H1 (cell line): ENCODE results near the gene DHCR24. TPM values are rescaled to one million over a fixed set of nuclear protein-coding genes. Genes with fewer than 3 reads are reported as not detected.

ENCODE experiments used
- CTCF ChIA-PET: fragments of 300-600 bp; sonication (Branson Sonifier 250); formaldehyde crosslinking; loops from one replicate; lab custom pipeline; 2021; ENCODE audit not compliant: partially characterized antibody; lab: Charles Lee
- POLR2A ChIA-PET: fragments of 300-600 bp; sonication (Branson Sonifier 250); formaldehyde crosslinking; loops from one replicate; lab custom pipeline; 2021; ENCODE audit warnings: inconsistent platforms; ENCODE audit not compliant: partially characterized antibody; lab: Charles Lee
- DNase-seq, 2 experiments: peaks; one replicate each; pipeline versions ENCODE4 v3.0.0 to v3.0.0-alpha.2; 2010 to 2022; ENCODE audit warnings: low spot score in 2 of 2, low read depth in 1 of 2, mixed read lengths in 1 of 2
- FAIRE-seq: peaks from 2 replicates; lab custom pipeline; 2011; peaks lifted over from hg19 to GRCh38; lab: Jason Lieb, UNC
- H2AFZ ChIP-seq: 2 replicates; pipeline ENCODE4 v1.8.1; 2012; ENCODE audit warnings: low read length, inconsistent platforms
- H2AK5ac ChIP-seq: 2 replicates; pipeline ENCODE4 v1.6.1; 2013; ENCODE audit warnings: low read depth, low read length
- H2BK120ac ChIP-seq: replicated peaks from 2 replicates; pipeline ENCODE3; 2013; ENCODE audit warnings: low read depth, low read length, inconsistent platforms
- H2BK12ac ChIP-seq: 2 replicates; pipeline ENCODE4 v1.6.1; 2013; ENCODE audit warnings: low read depth, low read length
- H2BK15ac ChIP-seq: 2 replicates; pipeline ENCODE4 v1.6.1; 2013; ENCODE audit warnings: low read length
- H2BK20ac ChIP-seq: 2 replicates; pipeline ENCODE4 v1.6.1; 2013; ENCODE audit warnings: low read length
- H2BK5ac ChIP-seq: 2 replicates; pipeline ENCODE4 v1.6.1; 2013; ENCODE audit warnings: low read depth, low read length
- H3K14ac ChIP-seq: 2 replicates; pipeline ENCODE4 v1.6.1; 2013; ENCODE audit warnings: inconsistent platforms; ENCODE audit not compliant: insufficient read length
- H3K18ac ChIP-seq: 2 replicates; pipeline ENCODE4 v1.6.1; 2013; ENCODE audit warnings: low read length; ENCODE audit errors: extremely low read depth
- H3K23ac ChIP-seq: 2 replicates; pipeline ENCODE4 v1.6.1; 2013; ENCODE audit warnings: inconsistent platforms; ENCODE audit not compliant: insufficient read length
- H3K23me2 ChIP-seq: 2 replicates; pipeline ENCODE4 v1.6.1; 2013; ENCODE audit warnings: low read depth, low read length
- H3K27ac ChIP-seq: 2 replicates; pipeline ENCODE4 v1.6.1; 2011; ENCODE audit warnings: low read depth, low read length, inconsistent platforms
- H3K27me3 ChIP-seq, 4 experiments: replicated peaks in 1 of 4; 1 replicate in 1 of 4; 2 replicates in 3 of 4; pipeline versions ENCODE4 v1.6.1 to v1.8.1; 2011 to 2013; ENCODE audit warnings: low read length in 3 of 4, mild to moderate bottlenecking in 3 of 4, inconsistent platforms in 2 of 4, mixed read lengths in 2 of 4, moderate library complexity in 1 of 4; ENCODE audit not compliant: control insufficient read depth in 3 of 4, insufficient read depth in 3 of 4; ENCODE audit errors: extremely low read depth in 1 of 4
- H3K36me3 ChIP-seq, 4 experiments: 2 replicates each; pipeline versions ENCODE4 v1.6.1 to v1.8.1; 2011 to 2013; ENCODE audit warnings: mild to moderate bottlenecking in 4 of 4, low read length in 3 of 4, moderate library complexity in 2 of 4, control low read depth in 1 of 4, inconsistent platforms in 1 of 4; ENCODE audit not compliant: insufficient read depth in 4 of 4, control insufficient read depth in 2 of 4
- H3K4ac ChIP-seq: replicated peaks from 2 replicates; pipeline ENCODE3; 2013; ENCODE audit warnings: low read length, low read depth, mixed read lengths, inconsistent platforms; ENCODE audit not compliant: insufficient read length
- H3K4me1 ChIP-seq, 4 experiments: replicated peaks in 1 of 4; 1 replicate in 1 of 4; 2 replicates in 3 of 4; pipeline versions ENCODE4 v1.6.1 to v1.8.1; 2011 to 2013; ENCODE audit warnings: low read length in 3 of 4, inconsistent platforms in 2 of 4, mixed read lengths in 1 of 4; ENCODE audit not compliant: insufficient read depth in 4 of 4, control insufficient read depth in 3 of 4
- H3K4me2 ChIP-seq, 2 experiments: 2 replicates each; pipeline versions ENCODE4 v1.6.1 to v1.8.1; 2011 to 2013; ENCODE audit warnings: low read depth in 2 of 2, low read length in 2 of 2, control low read depth in 1 of 2, inconsistent platforms in 1 of 2, mild to moderate bottlenecking in 1 of 2; ENCODE audit not compliant: insufficient read depth in 1 of 2
- H3K4me3 ChIP-seq, 4 experiments: fragments of 200-600, 300-600 bp in 1 of 4; sonication (generic), shearing (Covaris generic), sonication (Bioruptor Twin) in 1 of 4; 2 replicates each; pipeline versions ENCODE4 v1.5.1 to v1.8.1; 2011 to 2016; ENCODE audit warnings: low read length in 4 of 4, low read depth in 3 of 4, control low read depth in 2 of 4, inconsistent platforms in 2 of 4, mild to moderate bottlenecking in 2 of 4, mixed read lengths in 1 of 4, moderate library complexity in 1 of 4; ENCODE audit not compliant: insufficient read depth in 2 of 4; ENCODE audit errors: extremely low read depth in 1 of 4
- H3K56ac ChIP-seq: replicated peaks from 2 replicates; pipeline ENCODE3; 2013; ENCODE audit warnings: low read depth, mild to moderate bottlenecking, mixed read lengths, low read length, inconsistent platforms; ENCODE audit not compliant: insufficient read length
- H3K79me1 ChIP-seq: 2 replicates; pipeline ENCODE4 v1.6.1; 2013; ENCODE audit warnings: low read depth, low read length, control low read depth
- H3K79me2 ChIP-seq, 2 experiments: 2 replicates each; pipeline versions ENCODE4 v1.6.1 to v1.8.1; 2012 to 2013; ENCODE audit warnings: low read length in 2 of 2, mild to moderate bottlenecking in 2 of 2, inconsistent platforms in 1 of 2; ENCODE audit not compliant: insufficient read depth in 2 of 2, control insufficient read depth in 1 of 2
- H3K9ac ChIP-seq, 4 experiments: replicated peaks in 1 of 4; 1 replicate in 1 of 4; 2 replicates in 3 of 4; pipeline versions ENCODE4 v1.6.1 to v1.8.1; 2011 to 2013; ENCODE audit warnings: low read depth in 3 of 4, low read length in 3 of 4, control low read depth in 2 of 4, mild to moderate bottlenecking in 2 of 4, moderate library complexity in 2 of 4, inconsistent platforms in 1 of 4; ENCODE audit errors: extremely low read depth in 1 of 4
- H3K9me3 ChIP-seq, 2 experiments: 2 replicates each; pipeline versions ENCODE4 v1.6.1 to v1.8.1; 2012 to 2013; ENCODE audit warnings: mild to moderate bottlenecking in 2 of 2, moderate library complexity in 2 of 2, control low read depth in 1 of 2, inconsistent platforms in 1 of 2, low read depth in 1 of 2, low read length in 1 of 2, mixed read lengths in 1 of 2; ENCODE audit not compliant: insufficient read depth in 2 of 2
- H4K20me1 ChIP-seq, 2 experiments: replicated peaks in 1 of 2; 2 replicates each; pipeline versions ENCODE3 to v1.8.1; 2011 to 2013; ENCODE audit warnings: inconsistent platforms in 2 of 2, low read length in 2 of 2, mild to moderate bottlenecking in 1 of 2; ENCODE audit not compliant: insufficient read depth in 2 of 2, control insufficient read depth in 1 of 2
- H4K5ac ChIP-seq: 2 replicates; pipeline ENCODE4 v1.6.1; 2013; ENCODE audit warnings: low read length, low read depth, mixed read lengths, inconsistent platforms; ENCODE audit not compliant: insufficient read length
- H4K8ac ChIP-seq: 2 replicates; pipeline ENCODE4 v1.8.0; 2013; ENCODE audit warnings: mild to moderate bottlenecking, moderate library complexity, low read length, inconsistent platforms; ENCODE audit not compliant: insufficient read depth; ENCODE audit errors: extremely low read depth
- H4K91ac ChIP-seq: replicated peaks from 2 replicates; pipeline ENCODE3; 2013; ENCODE audit warnings: low read length, mixed read lengths, inconsistent platforms; ENCODE audit not compliant: insufficient read length
- GABPA ChIP-seq: IDR thresholded peaks from 2 replicates; pipeline ENCODE4 v1.6.1; 2011; ENCODE audit warnings: mild to moderate bottlenecking, low read length, moderate library complexity, borderline replicate concordance; ENCODE audit not compliant: insufficient read depth
- GTF2F1 ChIP-seq: IDR thresholded peaks from 2 replicates; pipeline ENCODE4 v1.6.1; 2012; ENCODE audit warnings: low read depth, low read length, improper control_type of control experiment, borderline replicate concordance
- JUND ChIP-seq: IDR thresholded peaks from 2 replicates; pipeline ENCODE4 v1.6.1; 2011; ENCODE audit warnings: mild to moderate bottlenecking, improper control_type of control experiment, low read length
- NANOG ChIP-seq: IDR thresholded peaks from 2 replicates; pipeline ENCODE4 v1.6.1; 2011; ENCODE audit warnings: low read length, low read depth, mild to moderate bottlenecking, inconsistent platforms; ENCODE audit not compliant: insufficient read depth, poor library complexity, severe bottlenecking
- SAP30 ChIP-seq: fragments of 300-600 bp; sonication (generic); IDR thresholded peaks from 2 replicates; pipeline ENCODE4 v1.7.1; 2012; ENCODE audit warnings: low read length, moderate library complexity, mild to moderate bottlenecking, inconsistent platforms; ENCODE audit not compliant: insufficient read depth, insufficient replicate concordance
- SIRT6 ChIP-seq: IDR thresholded peaks from one replicate; pipeline ENCODE4 v1.7.1; 2012; ENCODE audit warnings: low read length, inconsistent platforms
- SP1 ChIP-seq: IDR thresholded peaks from 2 replicates; pipeline ENCODE4 v1.6.1; 2011; ENCODE audit warnings: low read depth, low read length
- SUZ12 ChIP-seq: fragments of 200-600 bp; sonication (generic); IDR thresholded peaks from 2 replicates; pipeline ENCODE4 v1.6.1; 2012; ENCODE audit warnings: mild to moderate bottlenecking, inconsistent platforms, low read length, moderate library complexity, mixed read lengths
- TAF7 ChIP-seq: optimal IDR thresholded peaks from 2 replicates; pipeline ENCODE3; 2011; ENCODE audit warnings: low read depth, mild to moderate bottlenecking, inconsistent platforms, low read length, moderate library complexity, borderline replicate concordance
- WGBS, 2 experiments: shearing (Covaris generic) in 1 of 2; methylation state at CpG; one replicate each; pipeline versions ENCODE4 v1.1.6 to v1.1.7; 2013 to 2015; ENCODE audit warnings: low lambda C conversion rate in 2 of 2, mixed read lengths in 2 of 2, inconsistent platforms in 1 of 2, low coverage in 1 of 2, missing lambda C conversion rate in 1 of 2; ENCODE audit not compliant: insufficient replicate concordance in 2 of 2, insufficient coverage in 1 of 2, insufficient read length in 1 of 2; ENCODE audit errors: extremely low coverage in 1 of 2, missing lambda C conversion rate in 1 of 2; 5-methylcytosine and 5-hydroxymethylcytosine counted together
- polyA plus RNA-seq, 7 experiments: library from polyadenylated mRNA; depleted of rRNA in 3 of 7; stranded (reverse) in 5 of 7; unstranded in 2 of 7; fragments of >200 nt in 5 of 7; fragments of 200-250 nt in 2 of 7; gene quantifications; 1 replicate in 5 of 7; 2 replicates in 1 of 7; 4 replicates in 1 of 7; pipeline versions ENCODE4 v1.2.1 to v1.2.3, GENCODE V29; 2011 to 2013; ENCODE audit warnings: missing spikeins in 2 of 7, mixed read lengths in 2 of 7
- total RNA-seq: library from RNA; stranded (reverse); fragmentation: NEBNext Ultra II Directional; extraction: Animal tissue kit (Norgen Biotek cat#: 25700); gene quantifications from 2 replicates; pipeline ENCODE4 v1.2.1, GENCODE V29; 2021

DHCR24 gene
- total and polyA plus RNA-seq, 2 of the 8 experiments (the other 6 are each of a cell fraction or from before 2014, with no cell fraction given): 370 to 419 TPM

DNA sequence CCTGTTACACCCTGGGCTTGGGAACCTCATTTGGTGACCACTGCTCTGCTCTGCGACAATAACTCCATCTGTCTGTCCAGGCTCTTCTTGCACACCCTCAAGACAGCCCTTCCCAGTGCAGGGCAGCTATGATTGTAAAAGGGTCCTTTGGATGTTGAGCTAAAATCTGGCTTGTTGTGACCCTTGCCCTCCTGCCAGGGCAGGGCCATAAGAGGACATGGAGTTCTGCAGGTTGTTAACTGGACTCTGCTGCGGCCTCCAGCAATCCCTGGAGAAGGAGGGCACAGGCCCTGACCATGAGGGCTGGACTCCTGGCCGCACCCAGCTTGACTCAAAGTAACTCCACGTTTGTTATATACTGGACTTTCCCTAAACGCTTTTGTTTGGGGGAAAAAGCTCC, 41.2 kb downstream of the DHCR24 start:
- Histone ChIP-seq H4K91ac (no peak overlapping the region), H3K18ac (no peak overlapping the region), H3K14ac (no peak overlapping the region), H4K8ac (no peak overlapping the region), H3K9me3 (0 out of 4 replicates have a peak, but pooled peaks cover 0 to 3% of the 10 kb centered on the region in 2 experiments), H3K4me1 (no peaks in the 10 kb centered on the region), H4K5ac (no peak overlapping the region), H3K79me2 (no peaks in the 10 kb centered on the region), H3K27me3 (no peaks in the 10 kb centered on the region), H2AFZ (no peak overlapping the region), H3K56ac (no peak overlapping the region), H3K23me2 (no peaks in the 10 kb centered on the region), H2BK5ac (no peak overlapping the region), H3K36me3 (peaks cover 4 to 24% (median 18%) of the 10 kb centered on the region in 4 experiments; a peak in 7 of 8 replicates), H4K20me1 (peaks cover 3 to 4% of the 10 kb centered on the region in 2 experiments), H3K23ac (no peak overlapping the region), H3K27ac (no peak overlapping the region), H2BK15ac (no peak overlapping the region), H2BK12ac (no peak overlapping the region), H2BK20ac (no peak overlapping the region), H2BK120ac (no peak overlapping the region), H3K9ac (no peak overlapping the region), H2AK5ac (no peak overlapping the region), H3K79me1 (peaks cover 2% of the 10 kb centered on the region; the same call in 1 of the 2 replicates), H3K4ac (no peak overlapping the region), H3K4me2 (no peak overlapping the region), H3K4me3 (no peak overlapping the region)
- FAIRE-seq: no peak
- no peak for TF ChIP-seq SIRT6
- no peak for TF ChIP-seq NANOG
- TF ChIP-seq JUND: no peak
- TF ChIP-seq TAF7: no peak
- TF ChIP-seq SUZ12: no peak
- no peak for TF ChIP-seq SP1
- TF ChIP-seq GABPA: no peak
- no peak for TF ChIP-seq SAP30
- TF ChIP-seq GTF2F1: no peak
- peak in 1 of 2 experiments; percentile 37 for DNase-seq
- POLR2A ChIA-PET: interaction anchor here (0.5 kb wide), 1 partner anchor 37 kb away, joined by 3 read pairs; no protein-coding TSS in a partner anchor
- CTCF ChIA-PET: interaction anchor here (0.9 to 4.1 kb wide), 6 partner anchors 10 to 95 kb away, joined by 3 to 16 read pairs (median 3); partner anchors contain the start of gene TTC22
- 93% methylated on average over 5 of the region's 5 CpGs; no CpG with 5 or more reads in 1 of the 2 experiments for WGBS, 2 experiments
